Small intestine (tissue), 7 donors: Measurements from ENCODE around the gene RSPH10B. TPM values are rescaled to one million over a fixed set of nuclear protein-coding genes. Genes with fewer than 3 reads are reported as not detected.
"Not testable (repeated sequence)": the region's sequence is repeated elsewhere in the genome, so short reads cannot be mapped to it uniquely, and the experiment has no call there.

Experiments used
- DNase-seq, 2 donors: peaks; one replicate each; pipeline versions ENCODE4 v3.0.0 to v3.0.0-alpha.2; 2013
- FAIRE-seq: peaks from 2 replicates; lab custom pipeline; 2012; peaks lifted over from hg19 to GRCh38; lab: Jason Lieb, UNC
- H3K27ac ChIP-seq, 3 donors: one replicate each; pipeline ENCODE4 v1.5.1; 2013; ENCODE audit warnings: low read length in 2 of 3, mild to moderate bottlenecking in 2 of 3, control low read depth in 1 of 3, inconsistent platforms in 1 of 3, low read depth in 1 of 3, moderate library complexity in 1 of 3
- H3K27me3 ChIP-seq, 3 donors: one replicate each; pipeline ENCODE4 v1.6.1; 2013; ENCODE audit warnings: low read length in 3 of 3, inconsistent platforms in 1 of 3; ENCODE audit not compliant: control insufficient read depth in 3 of 3, insufficient read depth in 3 of 3
- H3K36me3 ChIP-seq, 3 donors: one replicate each; pipeline ENCODE4 v1.6.1; 2013; ENCODE audit warnings: low read length in 3 of 3, inconsistent platforms in 1 of 3, low read depth in 1 of 3, mild to moderate bottlenecking in 1 of 3, moderate library complexity in 1 of 3; ENCODE audit not compliant: control insufficient read depth in 3 of 3, insufficient read depth in 2 of 3
- H3K4me1 ChIP-seq, 3 donors: one replicate each; pipeline ENCODE4 v1.6.1; 2013; ENCODE audit warnings: low read length in 2 of 3, inconsistent platforms in 1 of 3, low read depth in 1 of 3, mild to moderate bottlenecking in 1 of 3, moderate library complexity in 1 of 3; ENCODE audit not compliant: control insufficient read depth in 3 of 3, insufficient read depth in 2 of 3
- H3K4me3 ChIP-seq, 3 donors: one replicate each; pipeline ENCODE4 v1.5.1; 2013; ENCODE audit warnings: low read length in 3 of 3, control low read depth in 1 of 3, inconsistent platforms in 1 of 3, low read depth in 1 of 3, mild to moderate bottlenecking in 1 of 3, moderate library complexity in 1 of 3
- H3K9me3 ChIP-seq, 2 donors: one replicate each; pipeline ENCODE4 v1.6.1; 2013; ENCODE audit warnings: low read depth in 1 of 2, low read length in 1 of 2; ENCODE audit not compliant: control insufficient read depth in 2 of 2, insufficient read depth in 1 of 2
- WGBS, 3 donors: extraction: QIAGEN DNeasy Blood & Tissue Kit; methylation state at CpG; one replicate each; pipeline ENCODE4 v1.1.7; 2013; 5-methylcytosine and 5-hydroxymethylcytosine counted together
- polyA plus RNA-seq, 4 donors: library from polyadenylated mRNA; stranded (reverse) in 3 of 4; unstranded in 1 of 4; fragments of 200-250 nt in 3 of 4; fragments of 120-200 nt in 1 of 4; gene quantifications; one replicate each; pipeline versions ENCODE4 v1.2.1 to v1.2.3, GENCODE V29; 2013
- donor health status: healthy with polysubstance abuse.
- donor health status: control.
- donor health status: control.
- donor health status: Bipolar disorder and iron deficiency.
- donor health status: healthy.

Gene RSPH10B
- polyA plus RNA-seq, 4 donors: 0.07 to 0.27 (median 0.19) TPM; not detected in 1

DNA sequence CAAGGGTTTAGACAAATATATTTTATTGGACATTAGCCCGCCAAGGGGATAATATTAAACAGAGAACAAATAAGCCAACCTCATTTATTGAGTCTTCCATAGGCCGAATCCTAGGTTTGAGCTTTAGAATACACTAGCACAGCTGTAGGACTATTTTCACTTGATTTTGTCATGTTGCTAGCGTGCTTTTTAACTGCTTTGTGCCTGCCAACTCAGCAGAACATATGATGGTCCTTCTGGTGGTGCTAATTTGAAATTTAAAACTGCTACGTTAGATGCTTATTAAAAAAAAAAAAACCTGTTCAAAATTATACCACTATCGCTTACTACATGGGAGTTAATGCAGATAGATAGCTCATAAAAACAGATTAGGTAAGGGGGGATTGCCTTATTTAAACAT is 86.1 kb downstream of the RSPH10B start:
- not testable (repeated sequence) for H3K4me3 ChIP-seq, DNase-seq, H3K36me3 ChIP-seq, H3K4me1 ChIP-seq, H3K27ac ChIP-seq, H3K27me3 ChIP-seq, H3K9me3 ChIP-seq, FAIRE-seq
- 88 to 95% (median 92%) methylated on average over 5 of the region's 5 CpGs for WGBS, 3 donors

DNA sequence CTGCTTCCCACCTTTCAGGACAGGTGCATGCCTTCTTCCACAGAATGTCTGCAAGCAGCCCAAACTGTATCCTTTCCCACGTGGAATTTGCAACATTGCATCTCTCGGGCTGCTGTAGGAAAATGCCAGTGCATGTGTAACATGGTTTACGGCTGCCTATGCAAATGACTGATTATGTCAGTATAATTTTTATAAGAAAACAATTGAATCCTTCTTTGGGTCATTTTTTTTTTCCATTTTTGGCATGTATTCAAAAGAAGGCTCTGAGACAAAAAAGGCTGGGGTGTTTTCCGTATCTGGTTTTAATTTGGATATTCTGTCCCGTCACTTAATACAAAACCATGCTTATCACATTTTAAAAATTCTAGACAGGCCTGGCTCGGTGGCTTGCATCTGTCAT is 90.4 kb downstream of the RSPH10B start:
- not testable (repeated sequence) for H3K9me3 ChIP-seq, H3K36me3 ChIP-seq, H3K4me1 ChIP-seq, FAIRE-seq, H3K27ac ChIP-seq, H3K4me3 ChIP-seq, DNase-seq, H3K27me3 ChIP-seq
- 84 to 85% (median 84%) methylated on average over 6 of the region's 6 CpGs for WGBS, 3 donors

GRCh38 chr7:5879591-5879990 is 90.9 kb downstream of the RSPH10B start:
- not testable (repeated sequence) for H3K27ac ChIP-seq, H3K4me1 ChIP-seq, H3K9me3 ChIP-seq, DNase-seq, H3K27me3 ChIP-seq, FAIRE-seq, H3K36me3 ChIP-seq, H3K4me3 ChIP-seq
- 76 to 79% (median 79%) methylated on average over 3 of the region's 3 CpGs for WGBS, 3 donors

Other genes with a start within 250 kb of the RSPH10B start
- gene RNF216, start 189.0 kb downstream of the RSPH10B start, polyA plus RNA-seq: 10 to 100 TPM in 2 of 4 donors, 1 to 10 TPM in 2; 5.8 to 19.7 (median 8.4) TPM
- gene OCM, start 89.9 kb downstream of the RSPH10B start, polyA plus RNA-seq: 1 to 10 TPM in 2 of 4 donors, under 1 TPM in 1, not detected in 1; 0.34 to 1.9 (median 1.3) TPM
- gene CCZ1, start 72.0 kb downstream of the RSPH10B start, polyA plus RNA-seq: 10 to 100 TPM; 43.8 to 82.7 (median 51.5) TPM
- 1 to 10 TPM; 5.4 to 9.2 (median 6.0) TPM for gene PMS2, start 38.4 kb upstream of the RSPH10B start, polyA plus RNA-seq
- gene AIMP2, start 38.6 kb upstream of the RSPH10B start, polyA plus RNA-seq: 10 to 100 TPM; 19.9 to 75.3 (median 68.3) TPM
- 1 to 10 TPM in 1 of 4 donors, under 1 TPM in 2, not detected in 1; 0.25 to 2.6 (median 0.67) TPM for gene ANKRD61, start 60.7 kb upstream of the RSPH10B start, polyA plus RNA-seq
- 10 to 100 TPM; 35.4 to 77.5 (median 46.2) TPM for gene EIF2AK1, start 88.5 kb upstream of the RSPH10B start, polyA plus RNA-seq
- 1 to 10 TPM; 4.4 to 9.3 (median 6.8) TPM for gene USP42, start 134.3 kb upstream of the RSPH10B start, polyA plus RNA-seq